ENCODE results near the gene SLC25A43. TPM values are rescaled to one million over a fixed set of nuclear protein-coding genes. Genes with fewer than 3 reads are reported as not detected.

SLC25A43 gene
- total and polyA plus RNA-seq, 2 of the 8 experiments (the other 6 are each of a cell fraction or from before 2014, with no cell fraction given): 3.1 to 5.8 TPM

DNA sequence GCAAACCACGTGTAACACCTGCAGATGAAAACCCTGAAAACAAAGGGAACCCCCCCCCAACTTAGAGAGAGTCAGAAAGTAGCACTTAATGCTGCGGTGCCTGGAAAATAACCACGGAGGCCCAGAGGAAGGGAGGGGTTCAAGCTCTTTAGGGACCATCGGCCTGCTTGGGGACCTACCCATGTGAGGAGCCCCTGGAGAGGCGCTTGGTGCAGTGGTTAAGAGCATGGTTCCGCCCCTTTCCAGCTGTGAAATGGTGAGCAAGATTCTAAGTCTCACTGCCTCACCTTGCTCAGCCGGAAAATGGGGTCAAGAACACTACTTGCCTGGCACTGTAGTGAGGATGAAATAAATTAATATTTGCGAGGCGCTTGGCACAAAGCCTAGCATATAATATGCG is 82.9 kb downstream of the SLC25A43 start (continued):
- TF ChIP-seq CHD7 (IDR thresholded peaks at IDR 0.05; ENCODE audit: insufficient replicate concordance, low read length) (no peak), ATF2 (IDR thresholded peaks at IDR 0.05; ENCODE audit: low read length) (no peak)
- TF ChIP-seq, protein P1, sequence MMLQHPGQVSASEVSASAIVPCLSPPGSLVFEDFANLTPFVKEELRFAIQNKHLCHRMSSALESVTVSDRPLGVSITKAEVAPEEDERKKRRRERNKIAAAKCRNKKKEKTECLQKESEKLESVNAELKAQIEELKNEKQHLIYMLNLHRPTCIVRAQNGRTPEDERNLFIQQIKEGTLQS (IDR thresholded peaks at IDR 0.05; ENCODE audit: insufficient read depth, low read depth, low read length): no peak
